AG04450 (cell line): ENCODE results near the gene SPECC1L. TPM values are rescaled to one million over a fixed set of nuclear protein-coding genes. Genes with fewer than 3 reads are reported as not detected.

Source experiments
- CTCF ChIA-PET: fragments of 300-600, 350-600 bp; formaldehyde crosslinking; extraction: SDS; loops from one replicate; lab custom pipeline; 2022; ENCODE audit warnings: antibody characterized with exemption, inconsistent platforms; lab: Charles Lee
- POLR2A ChIA-PET: fragments of 350-600 bp; formaldehyde crosslinking; extraction: SDS; loops from one replicate; lab custom pipeline; 2021; ENCODE audit warnings: antibody characterized with exemption, inconsistent platforms; lab: Yijun Ruan, JAX
- DNase-seq: peaks from one replicate; pipeline ENCODE4 v3.0.0-alpha.2; 2011; ENCODE audit warnings: low read depth, low spot score
- H3K27ac ChIP-seq: one replicate; pipeline ENCODE4 v1.5.1; 2012; ENCODE audit warnings: low read depth, low read length, control low read depth
- H3K27me3 ChIP-seq: one replicate; pipeline ENCODE4 v1.6.0; 2012; ENCODE audit warnings: low read length; ENCODE audit not compliant: control insufficient read depth, insufficient read depth
- H3K4me3 ChIP-seq: 2 replicates; pipeline ENCODE4 v1.5.1; 2011; ENCODE audit warnings: mild to moderate bottlenecking, low read depth, low read length, control low read depth
- H3K9me3 ChIP-seq: 2 replicates; pipeline ENCODE4 v1.5.1; 2012; ENCODE audit warnings: low read length; ENCODE audit not compliant: control insufficient read depth, insufficient read depth
- polyA plus RNA-seq: library from polyadenylated mRNA; depleted of rRNA; stranded (reverse); fragments of >200 nt; gene quantifications from 2 replicates; pipeline ENCODE4 v1.2.3, GENCODE V29; 2011
- TF ChIP-seq, protein P1 (sequence below): IDR thresholded peaks from 2 replicates; pipeline ENCODE4 v1.5.1; 2011; ENCODE audit warnings: low read depth, low read length, control low read depth, inconsistent platforms

The SPECC1L gene
- polyA plus RNA-seq, 1 experiment = 36.4 TPM

DNA sequence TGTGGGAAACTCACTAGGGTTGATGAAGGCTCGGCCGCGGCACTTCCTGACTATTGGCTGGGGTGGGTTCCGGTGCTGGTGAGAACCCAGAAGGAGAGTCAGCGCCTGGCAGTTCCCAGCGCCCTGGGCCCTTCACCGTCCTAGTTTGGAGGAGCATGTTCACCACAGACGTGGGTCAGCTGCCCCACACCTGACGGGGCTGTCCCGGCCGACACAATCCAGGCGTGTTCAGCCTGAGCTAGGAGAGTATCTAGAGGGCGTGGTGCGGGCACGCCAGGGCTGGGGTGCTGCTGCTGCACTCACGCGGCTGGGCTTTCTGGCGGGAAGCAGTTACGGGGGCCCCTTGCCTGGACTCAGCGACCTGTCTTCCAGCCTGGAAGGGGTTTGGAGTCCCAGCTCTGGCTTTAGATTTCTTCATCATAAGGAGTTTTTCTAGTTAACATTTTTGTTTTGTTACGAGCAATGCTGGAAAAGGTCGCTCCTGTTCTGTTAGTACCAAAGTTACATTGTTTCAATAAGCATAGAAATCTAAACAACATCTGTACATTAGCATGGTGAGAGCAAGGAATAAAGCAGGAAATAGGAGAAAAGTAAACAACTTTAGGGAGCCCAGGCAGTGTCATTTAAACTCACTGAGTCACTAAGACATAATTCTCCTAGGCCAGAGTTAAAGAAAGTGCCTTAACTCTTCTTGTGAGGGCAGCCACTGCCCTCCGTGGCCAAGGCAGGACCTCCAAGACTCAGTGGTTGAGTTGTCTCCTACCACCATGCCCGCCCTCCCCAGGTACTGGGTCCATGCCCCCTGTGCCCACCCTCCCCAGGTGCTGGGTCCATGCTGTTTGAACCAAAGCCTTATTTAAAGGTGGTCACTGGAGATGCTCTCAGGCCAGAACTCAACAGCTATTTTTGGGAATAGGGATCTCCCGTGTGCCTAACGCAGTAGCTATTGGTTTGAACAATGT lies 144.6 kb downstream of the SPECC1L start:
- CTCF ChIA-PET = no interaction called here

DNA sequence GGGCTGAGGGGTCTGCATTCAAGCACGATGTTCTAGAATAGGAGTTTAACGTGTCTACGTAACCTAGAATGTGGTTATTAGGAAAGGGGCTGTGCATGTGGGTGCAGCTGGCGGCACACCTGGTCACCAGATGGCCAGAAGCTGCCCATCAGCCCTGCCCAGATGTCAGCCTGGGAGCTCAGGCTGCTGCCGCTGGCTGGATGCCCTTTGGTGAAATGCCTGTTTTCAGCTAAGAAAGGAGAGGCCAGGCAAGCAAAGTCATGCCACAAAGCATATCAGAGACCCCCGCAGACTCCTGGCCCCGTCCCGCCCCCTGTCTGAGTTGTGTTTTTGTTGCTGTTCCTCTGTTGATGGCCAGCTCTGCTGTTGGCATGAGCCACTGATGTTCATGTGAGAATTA lies 145.5 kb downstream of the SPECC1L start:
- DNase-seq = no peak
- CTCF ChIA-PET = no interaction called here
- Histone ChIP-seq H3K27ac (no peak overlapping the region), H3K27me3 (no peaks in the 10 kb centered on the region), H3K9me3 (no peaks in the 10 kb centered on the region; the same call in 1 of the 2 replicates), H3K4me3 (no peak overlapping the region)
- POLR2A ChIA-PET = interaction anchor here (0.8 kb wide), 1 partner anchor 15 kb away, joined by 3 read pairs; no protein-coding TSS in a partner anchor
- TF ChIP-seq, protein P1, sequence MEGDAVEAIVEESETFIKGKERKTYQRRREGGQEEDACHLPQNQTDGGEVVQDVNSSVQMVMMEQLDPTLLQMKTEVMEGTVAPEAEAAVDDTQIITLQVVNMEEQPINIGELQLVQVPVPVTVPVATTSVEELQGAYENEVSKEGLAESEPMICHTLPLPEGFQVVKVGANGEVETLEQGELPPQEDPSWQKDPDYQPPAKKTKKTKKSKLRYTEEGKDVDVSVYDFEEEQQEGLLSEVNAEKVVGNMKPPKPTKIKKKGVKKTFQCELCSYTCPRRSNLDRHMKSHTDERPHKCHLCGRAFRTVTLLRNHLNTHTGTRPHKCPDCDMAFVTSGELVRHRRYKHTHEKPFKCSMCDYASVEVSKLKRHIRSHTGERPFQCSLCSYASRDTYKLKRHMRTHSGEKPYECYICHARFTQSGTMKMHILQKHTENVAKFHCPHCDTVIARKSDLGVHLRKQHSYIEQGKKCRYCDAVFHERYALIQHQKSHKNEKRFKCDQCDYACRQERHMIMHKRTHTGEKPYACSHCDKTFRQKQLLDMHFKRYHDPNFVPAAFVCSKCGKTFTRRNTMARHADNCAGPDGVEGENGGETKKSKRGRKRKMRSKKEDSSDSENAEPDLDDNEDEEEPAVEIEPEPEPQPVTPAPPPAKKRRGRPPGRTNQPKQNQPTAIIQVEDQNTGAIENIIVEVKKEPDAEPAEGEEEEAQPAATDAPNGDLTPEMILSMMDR = no peak

More for the DNA sequence above, 144.6 kb downstream of the SPECC1L start:
- POLR2A ChIA-PET = interaction anchor here (0.8 kb wide), 1 partner anchor 14 kb away, joined by 3 read pairs; no protein-coding TSS in a partner anchor
- DNase-seq = no peak
- Histone ChIP-seq H3K4me3 (no peak overlapping the region), H3K27me3 (no peaks in the 10 kb centered on the region), H3K27ac (peak overlapping the region; percentile 57), H3K9me3 (no peaks in the 10 kb centered on the region; the same call in 1 of the 2 replicates)
- TF ChIP-seq, protein P1 = no peak

DNA sequence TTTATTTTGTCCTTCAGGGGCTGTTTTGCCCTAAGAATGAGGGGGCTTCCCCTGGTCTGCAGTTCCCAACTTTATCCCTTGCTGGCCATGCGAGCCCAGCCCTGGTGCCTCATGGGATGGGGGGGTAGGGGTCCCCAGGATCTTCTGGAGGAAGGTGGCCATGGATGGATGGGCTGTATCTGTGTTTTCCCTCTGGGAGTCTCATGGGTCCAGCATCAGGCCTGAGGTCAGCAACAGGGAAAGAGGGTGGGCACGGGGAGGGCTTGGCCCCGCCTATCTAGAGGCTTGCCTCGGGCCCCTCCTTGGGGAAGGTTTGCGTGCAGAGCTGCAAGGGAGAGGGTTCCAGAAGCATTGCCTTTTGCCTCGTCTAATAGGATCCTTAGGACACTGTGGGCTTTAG lies 146.0 kb downstream of the SPECC1L start:
- ChIA-PET POLR2A (no interaction called here), CTCF (no interaction called here)
- Histone ChIP-seq H3K9me3 (no peaks in the 10 kb centered on the region; the same call in 1 of the 2 replicates), H3K4me3 (no peak overlapping the region), H3K27ac (no peak overlapping the region), H3K27me3 (no peaks in the 10 kb centered on the region)
- DNase-seq = no peak
- TF ChIP-seq, protein P1 = no peak

DNA sequence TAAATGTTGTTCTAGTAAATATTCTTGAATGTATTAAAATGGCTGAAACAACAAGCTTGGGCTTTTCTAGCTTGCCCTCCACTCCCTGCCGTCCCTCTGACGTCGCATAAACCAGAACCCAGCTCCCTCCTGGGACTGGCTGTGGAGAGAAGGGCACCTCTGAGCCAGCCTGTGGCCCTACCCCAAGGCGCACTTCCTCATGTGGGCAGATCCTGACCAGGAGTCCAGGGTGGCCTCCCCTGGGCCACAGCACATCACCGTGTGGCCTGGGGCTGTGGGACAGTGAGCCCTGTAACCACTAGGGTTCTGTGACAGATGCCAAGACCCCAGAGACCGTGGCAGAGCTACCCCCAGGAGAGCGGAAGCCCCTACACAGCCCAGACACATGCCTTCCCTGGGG lies 146.6 kb downstream of the SPECC1L start:
- Histone ChIP-seq H3K27me3 (no peaks in the 10 kb centered on the region), H3K4me3 (no peak overlapping the region), H3K27ac (no peak overlapping the region), H3K9me3 (no peaks in the 10 kb centered on the region; the same call in 1 of the 2 replicates)
- POLR2A ChIA-PET = no interaction called here
- TF ChIP-seq, protein P1 = no peak
- CTCF ChIA-PET = no interaction called here
- no peak for DNase-seq
